Kidney (tissue), 14 donors: ENCODE measurements around the gene SLC13A5. TPM values are rescaled to one million over a fixed set of nuclear protein-coding genes. Genes with fewer than 3 reads are reported as not detected.

ENCODE experiments used
- DNase-seq, 5 donors: peaks; one replicate each; pipeline ENCODE4 v3.0.0-alpha.2; 2013 to 2020
- FAIRE-seq: peaks from 2 replicates; lab custom pipeline; 2012; peaks lifted over from hg19 to GRCh38; lab: Jason Lieb, UNC
- H3K27ac ChIP-seq, 2 donors: one replicate each; pipeline ENCODE4 v1.7.0; 2013; ENCODE audit warnings: low read depth in 2 of 2, low read length in 2 of 2, inconsistent platforms in 1 of 2
- H3K27me3 ChIP-seq: one replicate; pipeline ENCODE4 v1.7.1; 2013; ENCODE audit warnings: low read length, inconsistent platforms; ENCODE audit not compliant: control insufficient read depth, insufficient read depth
- H3K36me3 ChIP-seq, 3 donors: one replicate each; pipeline versions ENCODE4 v1.7.0 to v1.7.1; 2013; ENCODE audit warnings: low read length in 3 of 3, control low read depth in 1 of 3, inconsistent platforms in 1 of 3; ENCODE audit not compliant: insufficient read depth in 3 of 3, control insufficient read depth in 2 of 3
- H3K4me1 ChIP-seq, 3 donors: one replicate each; pipeline versions ENCODE4 v1.7.0 to v1.7.1; 2013; ENCODE audit warnings: low read length in 3 of 3, inconsistent platforms in 1 of 3, low read depth in 1 of 3; ENCODE audit not compliant: control insufficient read depth in 2 of 3, insufficient read depth in 2 of 3
- H3K4me3 ChIP-seq, 3 donors: one replicate each; pipeline versions ENCODE4 v1.7.0 to v1.8.1; 2013; ENCODE audit warnings: low read length in 3 of 3, control low read depth in 1 of 3, inconsistent platforms in 1 of 3
- H3K9ac ChIP-seq, 3 donors: one replicate each; pipeline versions ENCODE4 v1.7.0 to v1.7.1; 2013; ENCODE audit warnings: low read length in 3 of 3, control low read depth in 1 of 3, inconsistent platforms in 1 of 3
- H3K9me3 ChIP-seq, 3 donors: one replicate each; pipeline versions ENCODE4 v1.7.0 to v1.7.1; 2013; ENCODE audit warnings: low read length in 3 of 3, control low read depth in 1 of 3, inconsistent platforms in 1 of 3; ENCODE audit not compliant: control insufficient read depth in 2 of 3, insufficient read depth in 1 of 3
- CTCF ChIP-seq: IDR thresholded peaks from 3 replicates; pipeline ENCODE4 v1.5.1; 2012; ENCODE audit warnings: mild to moderate bottlenecking, moderate library complexity, borderline replicate concordance; ENCODE audit not compliant: insufficient read depth; ENCODE audit errors: extremely low read depth
- intact Hi-C: fragments of 100-400 bp; cut with DNase I; formaldehyde crosslinking; loops from one replicate; pipeline ENCODE4 v1.11.1; 2022
- polyA plus RNA-seq: library from polyadenylated mRNA; stranded (reverse); fragments of 350-450 nt; fragmentation: Illumina TruSeq; extraction: RNeasy Lipid Tissue Mini Kit (QIAGEN cat#74804); gene quantifications from one replicate; pipeline ENCODE4 v1.2.3, GENCODE V29; 2014; ENCODE audit warnings: low read depth, low replicate concordance; ENCODE audit not compliant: insufficient read depth
- total RNA-seq: library from RNA; stranded (reverse); fragmentation: NEBNext Ultra II Directional; extraction: Animal tissue kit (Norgen Biotek cat#: 25700); gene quantifications from one replicate; pipeline ENCODE4 v1.2.1, GENCODE V29; 2021
- donor health status: control.
- donor health status: control.
- donor health status: control.
- donor health status: control.
- donor health status: control.
- donor health status: DM: yes; HTN: yes; CAD: no.
- donor health status: Normal renal cell carcinoma (clear cell type).

The SLC13A5 gene
- total and polyA plus RNA-seq, 2 donors from 2014 or later = not detected

DNA sequence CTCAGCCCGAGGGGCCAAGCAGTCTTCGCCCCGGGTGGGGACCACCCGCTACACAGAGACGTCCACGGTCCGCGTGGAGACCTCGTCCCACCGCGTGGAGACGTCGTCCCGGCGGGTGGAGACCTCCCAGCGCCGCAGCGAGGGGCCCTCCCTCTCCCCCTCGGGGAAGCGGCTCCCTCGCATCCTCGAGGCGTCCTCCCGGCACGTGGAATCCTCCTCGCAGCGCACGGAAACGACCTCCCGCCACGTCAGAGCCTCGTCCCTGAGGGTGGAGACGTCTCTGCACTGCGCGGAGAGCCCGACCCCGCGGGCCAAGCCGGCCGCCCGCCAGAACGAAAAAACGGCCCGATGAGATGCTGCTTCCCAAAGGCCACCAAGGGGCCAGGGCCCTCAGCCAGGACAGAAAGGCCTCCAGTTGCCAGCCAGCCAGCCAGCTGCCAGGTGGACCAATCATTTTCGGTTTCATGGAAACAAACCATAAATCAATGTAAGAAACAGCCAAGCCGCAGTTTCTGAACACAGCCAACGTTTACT lies 61.2 kb downstream of the SLC13A5 start:
- peak in 4 of 5 donors; percentile 42 to 90 (median 68) for DNase-seq
- Histone ChIP-seq H3K36me3 (peaks cover 3 to 18% (median 11%) of the 10 kb centered on the region in 3 donors), H3K9ac (peak overlapping the region in 2 of 3 donors; percentile 54 to 83), H3K27ac (peak overlapping the region; percentile 77 to 78), H3K4me1 (peaks cover 14 to 31% (median 30%) of the 10 kb centered on the region in 3 donors), H3K9me3 (no peaks in the 10 kb centered on the region), H3K27me3 (peaks cover 10% of the 10 kb centered on the region), H3K4me3 (peak overlapping the region; percentile 66 to 98 (median 93))
- TF ChIP-seq CTCF = no peak
- no peak for FAIRE-seq
- intact Hi-C loops = no loop called here

DNA sequence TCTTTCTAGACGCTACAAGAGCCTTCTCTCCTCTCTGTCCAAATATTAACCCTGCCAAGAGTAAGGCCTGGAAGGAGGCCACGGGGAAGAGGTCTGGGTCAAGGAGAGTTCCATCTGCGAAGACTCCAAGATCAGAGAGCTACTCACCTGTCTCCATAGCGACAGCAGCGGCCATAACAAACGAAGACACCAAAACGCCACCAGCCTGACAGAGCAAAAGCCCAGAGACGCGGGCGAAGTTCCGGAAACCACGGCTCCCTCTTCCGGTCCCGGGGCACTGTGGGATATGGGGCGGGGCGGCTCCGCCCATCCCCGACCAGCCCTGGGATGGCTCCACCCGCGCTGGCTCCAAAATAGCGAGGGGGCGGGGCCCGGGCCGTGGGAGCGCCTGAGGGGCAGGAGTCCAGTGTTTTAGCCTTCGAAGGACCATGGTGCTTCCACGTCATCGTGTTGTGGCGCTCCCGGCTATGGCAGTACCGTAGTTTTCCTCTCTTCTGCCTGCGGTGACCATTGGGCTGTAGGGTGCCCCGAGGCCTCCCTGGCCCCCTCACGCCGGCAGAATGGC lies 61.7 kb downstream of the SLC13A5 start, which contains the start of the genes C17orf100 and MED31:
TSS of gene C17orf100 (plus strand) at position 409 of the 565 bp plus-strand sequence. CDS start at position 561, 152 bp downstream.
TSS of gene MED31 (minus strand) at position 252 of the 565 bp plus-strand sequence. CDS start at position 175, 77 bp downstream.
- H3K27ac ChIP-seq = peak within 1 kb of the TSS; percentile 77 to 84
- intact Hi-C loops = no loop called here
- DNase-seq (peak; percentile 96 to 97 (median 97)), FAIRE-seq (peak; percentile 13)
- TF ChIP-seq CTCF = no peak
- H3K27me3 ChIP-seq = peaks cover 10% of the 10 kb centered on the region
- H3K9me3 ChIP-seq = no peaks in the 10 kb centered on the region
- H3K4me1 ChIP-seq = peaks cover 14 to 31% (median 30%) of the 10 kb centered on the region in 3 donors
- H3K36me3 ChIP-seq = peaks cover 3 to 18% (median 11%) of the 10 kb centered on the region in 3 donors
- H3K4me3 ChIP-seq = peak within 1 kb of the TSS; percentile 93 to 100 (median 98)
- H3K9ac ChIP-seq = peak within 1 kb of the TSS; percentile 83 to 96 (median 83)

- peaks cover 3 to 26% (median 16%) of the 10 kb centered on the region in 3 donors for H3K36me3 ChIP-seq
- H3K27me3 ChIP-seq = peaks cover under 1% of the 10 kb centered on the region
- H3K27ac ChIP-seq = no peak overlapping the region
- TF ChIP-seq CTCF = peak; percentile 2
- no peak overlapping the region for H3K4me3 ChIP-seq
- no peak overlapping the region for H3K9ac ChIP-seq
- no peak for FAIRE-seq
- H3K4me1 ChIP-seq = peaks cover 8 to 21% (median 19%) of the 10 kb centered on the region in 3 donors
- no peak for DNase-seq
- no peaks in the 10 kb centered on the region for H3K9me3 ChIP-seq
- intact Hi-C loops = no loop called here
Observed at GRCh38 chr17:6648181-6648580, 65.0 kb downstream of the SLC13A5 start.
